HG03175 (cell line): ENCODE results near the gene ZNF570.

Experiments used
- ATAC-seq: cut with Tn5 transposase; IDR thresholded peaks from one replicate; pipeline ENCODE4 v1.9.1; 2021; ENCODE audit warnings: mild to moderate bottlenecking, moderate library complexity; ENCODE audit not compliant: unreplicated experiment

Gene ZNF570

DNA sequence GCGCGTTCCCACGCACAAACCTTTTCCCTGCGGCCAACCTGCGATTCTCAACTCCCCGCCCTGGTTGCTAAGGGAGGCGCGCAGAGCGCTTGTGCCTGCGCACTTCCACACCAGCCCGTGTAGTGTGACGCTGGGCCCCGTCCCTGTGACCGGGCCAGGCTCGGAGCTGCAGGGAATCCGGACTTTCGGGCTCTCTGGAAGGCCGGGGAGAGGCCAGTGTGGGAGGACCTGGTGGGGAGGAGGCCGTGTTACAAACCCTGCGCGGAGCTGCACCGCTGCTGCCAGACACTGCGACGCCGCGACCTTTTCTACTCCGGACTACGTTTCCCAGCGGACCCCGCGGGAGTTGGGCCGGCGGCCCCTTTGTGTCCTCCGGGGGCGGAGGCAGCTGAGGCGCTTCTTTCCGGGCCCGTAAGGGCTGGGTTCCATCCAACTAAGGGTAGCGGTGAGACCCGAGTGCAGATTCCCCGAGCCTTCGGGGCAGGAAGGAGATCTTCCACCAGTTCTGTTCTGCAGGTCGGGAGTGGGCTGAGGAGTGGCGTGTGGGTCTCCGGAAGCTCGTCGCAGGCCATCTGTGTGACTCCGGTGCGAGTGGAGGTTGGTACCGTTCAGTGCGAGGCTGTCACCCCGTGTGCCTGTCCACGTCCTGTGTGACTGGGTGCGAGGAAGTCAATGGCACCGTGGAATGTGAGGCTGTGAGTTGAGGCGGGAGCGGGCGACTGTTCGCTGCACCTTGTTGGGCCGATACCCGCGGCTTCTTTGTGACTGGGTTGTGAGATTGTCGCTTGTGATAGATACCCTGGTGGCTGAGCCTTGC, at the start of gene ZNF570:
Gene ZNF570 (plus strand): TSS at position 396 of the 817 bp plus-strand sequence. CDS start 999 bp downstream, outside the sequence.
- ATAC-seq, result peak; percentile 70

DNA sequence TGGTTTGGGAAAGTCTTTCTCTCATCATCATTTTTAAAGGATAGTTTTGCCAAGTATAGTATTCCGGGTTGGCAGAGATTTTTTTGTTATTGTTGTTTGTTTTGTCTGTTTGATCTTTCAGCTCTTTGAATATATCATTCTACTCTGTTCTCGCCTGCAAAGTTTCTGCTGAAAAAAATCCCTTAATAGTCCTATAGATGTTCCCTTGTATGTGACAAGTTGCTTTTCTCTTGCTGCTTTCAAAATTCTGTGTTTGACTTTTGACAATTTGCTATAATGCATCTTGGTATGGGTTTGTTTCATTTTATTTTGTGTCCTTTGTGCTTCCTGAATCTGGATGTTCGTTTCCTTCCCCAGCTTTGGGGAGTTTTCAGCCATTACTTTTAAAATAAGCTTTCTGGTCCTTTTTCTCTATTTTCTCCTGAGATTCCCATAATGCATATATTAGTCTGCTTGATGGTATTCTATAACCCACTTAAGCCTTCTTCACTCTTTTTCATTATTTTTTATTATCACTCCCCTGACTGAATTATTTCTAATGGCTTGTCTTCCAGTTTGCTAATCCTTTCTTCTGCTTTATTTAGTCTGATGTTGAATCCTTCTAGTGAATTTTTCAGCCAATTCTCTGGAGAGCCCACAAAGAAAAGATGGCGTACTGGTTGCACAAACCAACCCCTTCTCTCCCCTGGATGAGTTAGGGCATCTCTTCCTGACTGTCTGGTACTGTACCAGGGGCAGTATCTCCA, 16.5 kb upstream of the ZNF570 start:
- ATAC-seq, result no peak

- no peak for ATAC-seq
These were observed 2.8 kb upstream of the ZNF570 start for GRCh38 chr19:37466277-37466797.

- peak; percentile 62 for ATAC-seq
These were observed 2.2 kb upstream of the ZNF570 start, which contains the start of gene ZNF569 for GRCh38 chr19:37466798-37467607. TSS of gene ZNF569 (minus strand) at chr19:37467444. CDS start at chr19:37444921, 22,523 bp downstream.

DNA sequence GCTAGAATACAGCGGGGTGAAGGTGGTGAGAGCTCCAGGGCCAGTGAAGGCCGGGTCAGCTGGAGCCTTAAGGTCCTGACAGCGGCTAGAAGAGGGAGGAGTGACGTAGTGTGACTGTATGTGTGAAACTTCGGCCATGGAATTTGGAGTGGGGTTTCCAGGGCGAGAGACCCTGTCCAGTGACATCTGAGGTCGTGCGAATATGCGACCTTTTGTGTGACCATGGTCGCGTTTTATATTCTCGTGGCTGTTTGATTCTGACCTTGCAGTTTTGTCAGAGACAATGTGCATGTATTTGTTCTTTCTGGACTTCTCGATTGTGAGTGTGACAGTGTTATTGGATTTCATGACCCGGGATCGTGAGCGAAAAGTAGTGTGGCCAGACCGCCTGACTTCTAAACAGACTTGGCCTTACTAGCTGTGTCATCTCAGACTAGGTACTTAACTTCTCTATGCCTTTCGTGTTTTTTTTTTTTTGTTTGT, 1.5 kb upstream of the ZNF570 start:
- no peak for ATAC-seq

DNA sequence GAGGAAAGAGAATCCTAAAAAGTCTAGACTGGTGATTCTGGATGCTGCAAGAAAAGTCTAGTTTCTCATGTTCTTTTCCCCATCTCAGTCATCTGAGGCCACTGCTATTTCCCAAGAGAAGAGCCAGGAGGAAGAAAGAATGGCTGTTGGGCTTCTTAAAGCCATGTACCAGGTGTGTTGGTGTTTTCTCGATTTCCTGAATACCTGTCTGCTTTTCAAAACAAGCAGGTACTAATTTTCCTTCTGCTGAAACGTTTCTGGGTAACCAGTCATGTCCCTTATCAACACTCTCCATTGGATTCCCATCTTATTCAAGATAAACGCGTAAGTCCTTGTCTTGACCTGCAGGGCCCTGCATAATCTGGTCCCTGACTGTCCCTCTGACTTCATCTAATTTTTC, 1.1 kb downstream of the ZNF570 start:
- no peak for ATAC-seq

DNA sequence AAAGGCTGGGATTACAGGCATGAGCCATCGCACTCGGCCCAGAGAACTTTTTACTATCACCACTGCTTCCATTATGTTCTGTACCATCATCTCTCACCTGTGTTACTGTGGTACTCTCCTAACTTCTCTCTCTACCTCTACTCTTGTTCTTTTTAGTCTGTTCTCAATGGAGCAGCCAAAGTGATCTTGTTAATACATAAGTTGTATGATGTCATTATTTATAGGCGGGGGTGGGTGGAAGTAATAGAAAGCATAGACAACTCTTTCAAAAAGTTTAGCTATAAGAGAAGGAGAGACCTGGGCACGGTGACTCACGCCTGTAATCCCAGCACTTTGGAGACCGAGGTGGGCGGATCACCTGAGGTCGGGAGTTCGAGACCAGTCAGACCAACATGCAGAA, 3.0 kb downstream of the ZNF570 start:
- no peak for ATAC-seq

- no peak for ATAC-seq
These were observed 15.4 kb downstream of the ZNF570 start for GRCh38 chr19:37484406-37485168.

GRCh38 chr19:37492213-37492612, 23.1 kb downstream of the ZNF570 start:
- ATAC-seq, result no peak

- ATAC-seq, result no peak
These were observed 36.8 kb downstream of the ZNF570 start for GRCh38 chr19:37505958-37506386.

GRCh38 chr19:37506387-37507166, 37.4 kb downstream of the ZNF570 start, which contains the start of gene ZNF793:
TSS of gene ZNF793 (plus strand) at chr19:37506939. CDS start at chr19:37523440, 16,501 bp downstream.
- peak; percentile 50 for ATAC-seq

DNA sequence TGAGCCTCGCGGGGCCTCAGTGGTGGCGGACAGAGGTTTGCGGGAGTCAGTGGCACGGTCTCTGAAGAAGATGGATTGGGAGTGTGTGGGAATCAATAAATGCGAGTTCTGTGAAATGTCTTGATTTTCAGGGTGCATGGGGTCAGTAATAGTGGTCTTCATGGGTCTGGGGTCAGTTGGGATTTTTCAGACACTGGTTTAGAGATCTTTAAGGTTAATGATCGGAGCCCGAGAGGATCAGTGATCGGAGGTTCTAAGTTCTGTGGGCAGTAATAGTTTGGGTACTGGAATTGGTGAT, 38.0 kb downstream of the ZNF570 start:
- no peak for ATAC-seq

GRCh38 chr19:37511186-37511585, 42.0 kb downstream of the ZNF570 start:
- no peak for ATAC-seq

DNA sequence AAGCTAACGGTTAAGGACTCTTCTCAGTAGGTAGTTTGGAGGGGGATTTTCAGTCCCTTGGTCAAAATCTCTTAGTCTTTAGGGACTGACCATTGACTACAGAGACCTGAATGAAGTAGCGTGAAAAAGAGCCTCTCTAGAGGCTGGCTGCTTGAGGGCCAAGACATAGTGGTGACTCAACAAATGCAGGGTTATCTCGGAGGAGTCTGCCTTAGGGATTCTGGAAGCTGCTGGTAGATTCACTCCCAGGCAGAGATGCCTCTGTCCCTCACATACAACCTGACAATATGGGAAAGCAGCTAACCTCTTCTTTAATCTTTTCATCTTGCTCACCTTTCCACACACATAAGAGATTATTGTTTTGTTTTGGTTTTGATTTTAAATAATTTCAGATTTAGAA, 42.7 kb downstream of the ZNF570 start:
- no peak for ATAC-seq

DNA sequence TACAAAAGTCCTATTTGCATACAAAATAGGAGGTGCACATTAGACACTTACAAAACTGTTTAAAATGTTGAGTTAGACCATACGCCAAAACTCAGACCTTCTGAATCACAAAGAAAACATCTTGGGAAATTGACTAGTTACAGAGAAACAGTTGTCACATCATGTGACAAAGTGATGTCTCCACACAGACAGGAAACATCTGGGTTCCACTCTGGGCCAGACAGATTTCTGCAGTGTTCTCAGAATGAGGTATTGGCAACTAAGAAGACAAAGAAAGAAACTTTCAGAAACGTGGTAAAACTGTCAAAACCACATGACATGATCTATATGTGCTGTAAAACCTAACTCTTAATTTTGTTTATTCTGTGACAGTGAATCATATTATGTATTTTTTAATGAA, 44.2 kb downstream of the ZNF570 start:
- no peak for ATAC-seq

GRCh38 chr19:37519890-37520289, 50.7 kb downstream of the ZNF570 start:
- no peak for ATAC-seq

DNA sequence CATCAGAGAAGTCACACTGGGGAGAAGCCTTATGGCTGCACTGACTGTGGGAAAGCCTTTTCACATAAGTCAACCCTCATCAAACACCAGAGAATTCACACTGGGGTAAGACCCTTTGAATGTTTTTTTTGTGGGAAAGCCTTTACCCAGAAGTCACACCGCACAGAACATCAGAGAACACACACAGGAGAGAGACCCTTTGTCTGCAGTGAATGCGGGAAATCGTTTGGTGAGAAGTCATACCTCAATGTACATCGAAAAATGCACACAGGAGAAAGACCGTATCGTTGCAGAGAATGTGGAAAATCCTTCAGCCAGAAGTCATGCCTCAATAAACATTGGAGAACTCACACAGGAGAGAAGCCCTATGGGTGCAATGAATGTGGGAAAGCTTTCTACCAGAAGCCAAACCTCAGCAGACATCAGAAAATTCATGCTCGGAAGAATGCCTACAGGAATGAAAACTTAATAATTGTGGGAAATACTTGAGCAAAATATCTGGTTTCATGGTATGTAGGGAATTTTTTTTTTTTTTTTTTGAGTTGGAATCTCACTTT, 68.3 kb downstream of the ZNF570 start:
- no peak for ATAC-seq
